NB4 (cell line): ENCODE results near the gene TMEM126A.

ENCODE experiments used
- DNase-seq: peaks from one replicate; pipeline ENCODE4 v3.0.0; 2010; ENCODE audit warnings: low read depth
- H3K4me3 ChIP-seq: one replicate; pipeline ENCODE4 v1.5.1; 2011; ENCODE audit warnings: mild to moderate bottlenecking, low read depth, low read length, moderate library complexity
- CTCF ChIP-seq: IDR thresholded peaks from one replicate; pipeline ENCODE4 v1.5.1; 2012; ENCODE audit warnings: low read depth, low read length
- MYC ChIP-seq: IDR thresholded peaks from 2 replicates; pipeline ENCODE4 v1.6.1; 2011; ENCODE audit warnings: low read depth, low read length
- POLR2A ChIP-seq: IDR thresholded peaks from 2 replicates; pipeline ENCODE4 v1.6.1; 2011; ENCODE audit warnings: mild to moderate bottlenecking; ENCODE audit not compliant: insufficient read length; ENCODE audit errors: extremely low read depth
- TF ChIP-seq, protein P1 (sequence below): IDR thresholded peaks from 2 replicates; pipeline ENCODE4 v1.6.1; 2011; ENCODE audit warnings: low read depth, low read length

TMEM126A gene

DNA sequence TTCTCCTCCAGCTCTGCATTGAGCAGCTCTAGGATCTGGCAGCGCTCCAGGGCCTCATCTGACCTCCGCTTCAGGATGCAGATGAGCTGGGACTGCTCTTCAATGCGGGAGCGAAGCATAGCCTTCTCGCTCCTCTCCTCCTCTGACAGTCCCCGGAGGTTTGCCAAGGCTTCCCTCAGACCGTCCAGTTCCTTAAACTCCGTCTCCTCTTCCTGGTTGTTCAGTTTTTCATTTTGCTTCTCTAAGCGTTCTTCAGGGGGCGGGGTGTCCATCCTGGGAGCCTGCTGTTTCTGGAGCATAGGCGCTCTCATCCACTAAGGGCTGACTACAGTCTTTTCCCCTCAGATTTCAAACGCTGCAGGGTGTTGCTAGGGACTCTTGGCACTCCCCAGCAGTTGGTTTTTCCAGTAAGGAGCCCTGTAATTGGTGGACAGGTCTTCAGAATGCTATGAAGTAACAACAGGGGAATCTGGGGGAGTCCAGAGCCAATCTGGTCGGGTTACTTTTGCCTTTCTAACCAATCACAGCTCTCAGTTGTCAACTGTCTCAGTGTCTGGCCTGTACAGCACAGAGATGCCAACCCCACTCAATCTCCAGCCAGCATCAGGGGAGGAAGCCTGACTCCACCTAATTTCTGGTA lies 38.2 kb downstream of the TMEM126A start, which contains the start of gene CCDC89:
CCDC89 (minus strand) TSS at position 376 of the 640 bp plus-strand sequence; CDS start at position 311, 65 bp downstream.
- no peak within 1 kb of the TSS for H3K4me3 ChIP-seq
- no peak for DNase-seq
- no peak for TF ChIP-seq MYC
- TF ChIP-seq, protein P1, sequence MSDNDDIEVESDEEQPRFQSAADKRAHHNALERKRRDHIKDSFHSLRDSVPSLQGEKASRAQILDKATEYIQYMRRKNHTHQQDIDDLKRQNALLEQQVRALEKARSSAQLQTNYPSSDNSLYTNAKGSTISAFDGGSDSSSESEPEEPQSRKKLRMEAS, result no peak
- no peak for TF ChIP-seq POLR2A
- TF ChIP-seq CTCF, result no peak

GRCh38 chr11:85694385-85694980 lies 46.7 kb downstream of the TMEM126A start:
- TF ChIP-seq POLR2A (no peak), CTCF (peak; percentile 43), MYC (peak; percentile 8; the same call in 1 of the 2 replicates)
- TF ChIP-seq, protein P1, result no peak
- DNase-seq, result peak; percentile 49
- no peak overlapping the region for H3K4me3 ChIP-seq

GRCh38 chr11:85695546-85695945 lies 47.8 kb downstream of the TMEM126A start:
- no peak for TF ChIP-seq MYC
- TF ChIP-seq POLR2A, result no peak
- no peak overlapping the region for H3K4me3 ChIP-seq
- DNase-seq, result no peak

DNA sequence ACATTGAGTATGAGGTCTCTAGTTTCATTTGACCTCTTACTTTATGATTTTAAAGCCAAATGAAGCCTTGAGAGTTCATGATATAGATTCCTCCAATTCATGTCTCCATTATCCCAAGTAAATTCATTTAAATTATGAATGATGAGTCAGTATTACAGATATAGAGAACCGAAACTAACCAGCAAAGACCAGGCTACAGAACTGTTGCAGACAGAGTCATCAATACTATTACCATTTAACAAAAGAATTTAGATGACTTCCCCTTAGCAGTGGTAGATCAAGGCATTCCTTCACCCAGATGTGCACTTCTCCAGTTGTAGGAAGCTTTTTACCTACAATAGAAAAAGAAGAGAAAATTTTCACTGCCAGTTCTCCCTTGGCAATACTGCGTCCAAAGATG lies 50.0 kb downstream of the TMEM126A start:
- H3K4me3 ChIP-seq, result no peak overlapping the region
- no peak for DNase-seq
- no peak for TF ChIP-seq CTCF
- TF ChIP-seq, protein P1, result no peak
- TF ChIP-seq MYC, result no peak
- no peak for TF ChIP-seq POLR2A

DNA sequence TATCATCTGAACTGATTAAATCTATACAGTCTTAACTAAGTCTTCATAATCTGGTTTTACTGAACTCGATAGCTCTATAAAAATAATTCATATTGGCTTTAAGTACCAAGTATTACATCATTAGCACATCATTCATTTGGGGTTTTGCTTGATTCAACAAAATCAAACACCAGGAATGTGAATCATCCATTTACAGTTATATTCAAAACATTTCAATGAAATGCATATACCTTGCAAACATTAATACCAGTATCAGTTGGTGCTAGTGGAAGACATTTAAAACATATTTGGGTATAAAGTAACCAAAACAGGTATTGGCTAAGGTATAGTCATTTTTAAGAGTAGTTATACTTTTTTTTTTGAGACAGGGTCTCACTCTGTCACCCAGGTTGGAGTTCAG lies 50.4 kb downstream of the TMEM126A start:
- no peak for TF ChIP-seq POLR2A
- no peak for TF ChIP-seq MYC
- TF ChIP-seq CTCF, result no peak
- TF ChIP-seq, protein P1, result no peak
- H3K4me3 ChIP-seq, result no peak overlapping the region
- no peak for DNase-seq

DNA sequence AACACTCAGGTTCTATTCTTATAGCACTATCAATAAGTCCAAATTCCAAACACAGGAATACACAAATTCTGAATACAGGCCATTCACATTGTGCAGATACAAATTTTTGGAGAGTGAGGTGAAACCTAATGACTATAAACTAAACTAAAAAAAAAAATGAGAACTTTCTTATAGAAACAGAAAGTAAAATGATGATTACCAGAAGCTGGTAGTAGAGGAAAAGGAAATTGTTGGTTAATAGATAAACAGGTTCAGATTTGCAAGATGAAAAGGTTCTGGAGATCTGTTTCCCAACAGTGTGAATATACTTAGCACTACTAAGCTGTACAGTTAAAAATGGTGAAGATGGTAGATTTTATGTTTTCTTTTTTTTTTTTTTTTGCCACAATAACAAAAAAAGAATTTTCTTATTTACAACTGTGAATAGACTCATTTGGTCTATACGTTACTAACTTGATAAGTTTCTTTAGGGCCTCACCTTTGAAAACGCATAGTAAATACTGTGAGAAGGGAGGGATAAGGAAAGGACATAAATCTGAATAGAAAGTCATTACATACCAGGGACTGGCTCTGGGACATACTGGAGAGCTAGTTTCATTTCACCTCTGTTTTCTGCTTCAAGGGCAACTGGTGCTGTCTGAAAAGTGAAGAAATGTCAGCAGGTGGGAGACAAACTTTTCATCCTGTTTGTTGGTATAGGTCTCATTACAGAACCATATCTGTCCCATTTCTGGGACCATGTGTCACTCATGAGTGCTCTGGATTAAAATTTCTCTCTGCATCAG lies 52.4 kb downstream of the TMEM126A start:
- H3K4me3 ChIP-seq, result no peak overlapping the region
- no peak for DNase-seq
- TF ChIP-seq CTCF, result no peak
- no peak for TF ChIP-seq POLR2A
- TF ChIP-seq, protein P1, result no peak
- no peak for TF ChIP-seq MYC
